WTC11 (cell line): ENCODE measurements around the gene AHNAK.
"Not testable (repeated sequence)": the region's sequence is repeated elsewhere in the genome, so short reads cannot be mapped to it uniquely, and the experiment has no call there.

Experiments
- ATF1 ChIP-seq: sonication (generic); formaldehyde crosslinking; IDR thresholded peaks from 2 replicates; pipeline ENCODE4 v1.8.1; 2023; ENCODE audit warnings: mild to moderate bottlenecking, moderate library complexity, missing genetic modification reagents
- FOXJ3 ChIP-seq: sonication (generic); formaldehyde crosslinking; IDR thresholded peaks from 2 replicates; pipeline ENCODE4 v1.9.0; 2021; ENCODE audit warnings: missing genetic modification reagents, mild to moderate bottlenecking, borderline replicate concordance
- FOXP1 ChIP-seq: sonication (generic); formaldehyde crosslinking; IDR thresholded peaks from 2 replicates; pipeline ENCODE4 v1.8.0; 2022; ENCODE audit warnings: missing genetic modification reagents, mild to moderate bottlenecking, moderate library complexity, borderline replicate concordance
- NR1H2 ChIP-seq: sonication (generic); formaldehyde crosslinking; IDR thresholded peaks from 2 replicates; pipeline ENCODE4 v1.9.0; 2021; ENCODE audit warnings: mild to moderate bottlenecking, moderate library complexity, missing genetic modification reagents
- SMAD4 ChIP-seq: sonication (generic); formaldehyde crosslinking; IDR thresholded peaks from 2 replicates; pipeline ENCODE4 v1.8.0; 2022; ENCODE audit warnings: mild to moderate bottlenecking, missing genetic modification reagents
- TEAD4 ChIP-seq: sonication (generic); formaldehyde crosslinking; IDR thresholded peaks from 2 replicates; pipeline ENCODE4 v1.8.0; 2022; ENCODE audit warnings: mild to moderate bottlenecking, missing genetic modification reagents
- TF ChIP-seq, protein P1 (sequence below): fragments of 200-600 bp; IDR thresholded peaks from 2 replicates; pipeline ENCODE4 v1.8.0; 2022; ENCODE audit warnings: antibody characterized with exemption
- TF ChIP-seq, protein P2 (sequence below): sonication (generic); formaldehyde crosslinking; IDR thresholded peaks from 2 replicates; pipeline ENCODE4 v1.8.1; 2023; ENCODE audit warnings: mild to moderate bottlenecking, moderate library complexity, missing genetic modification reagents
- TF ChIP-seq, protein P3 (sequence below): sonication (generic); formaldehyde crosslinking; IDR thresholded peaks from 2 replicates; pipeline ENCODE4 v1.8.1; 2023; ENCODE audit warnings: mild to moderate bottlenecking, missing genetic modification reagents, moderate library complexity
- TF ChIP-seq, protein P4 (sequence below): sonication (generic); formaldehyde crosslinking; IDR thresholded peaks from 2 replicates; pipeline ENCODE4 v1.8.1; 2022; ENCODE audit warnings: mild to moderate bottlenecking, missing genetic modification reagents, moderate library complexity, borderline replicate concordance
- TF ChIP-seq, protein P5 (sequence below): sonication (generic); formaldehyde crosslinking; IDR thresholded peaks from 2 replicates; pipeline ENCODE4 v1.8.1; 2023; ENCODE audit warnings: mild to moderate bottlenecking, missing genetic modification reagents, moderate library complexity

DNA sequence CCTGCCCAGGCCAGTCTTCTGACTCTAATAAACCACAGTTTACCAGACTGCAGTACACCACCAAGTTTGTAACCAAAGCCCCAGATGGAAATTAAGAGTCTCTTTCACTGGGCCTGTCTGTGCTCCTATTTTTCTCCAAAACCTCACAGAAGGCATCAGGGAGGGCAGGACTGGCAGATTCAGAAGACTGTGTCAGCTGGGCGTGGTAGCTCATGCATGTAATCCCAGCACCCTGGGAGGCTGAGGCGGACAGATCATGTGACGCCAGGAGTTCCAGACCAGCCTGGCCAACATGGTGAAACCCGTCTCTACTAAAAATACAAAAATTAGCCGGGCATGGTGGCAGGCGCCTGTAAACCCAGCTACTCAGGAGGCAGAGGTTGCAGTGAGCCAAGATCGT lies 38.8 kb upstream of the AHNAK start:
- not testable (repeated sequence) for TF ChIP-seq NR1H2 (CRISPR knock-in tag); TEAD4 (CRISPR knock-in tag); SMAD4 (CRISPR knock-in tag); FOXP1 (CRISPR knock-in tag); ATF1 (CRISPR knock-in tag); FOXJ3
- TF ChIP-seq, protein P1, sequence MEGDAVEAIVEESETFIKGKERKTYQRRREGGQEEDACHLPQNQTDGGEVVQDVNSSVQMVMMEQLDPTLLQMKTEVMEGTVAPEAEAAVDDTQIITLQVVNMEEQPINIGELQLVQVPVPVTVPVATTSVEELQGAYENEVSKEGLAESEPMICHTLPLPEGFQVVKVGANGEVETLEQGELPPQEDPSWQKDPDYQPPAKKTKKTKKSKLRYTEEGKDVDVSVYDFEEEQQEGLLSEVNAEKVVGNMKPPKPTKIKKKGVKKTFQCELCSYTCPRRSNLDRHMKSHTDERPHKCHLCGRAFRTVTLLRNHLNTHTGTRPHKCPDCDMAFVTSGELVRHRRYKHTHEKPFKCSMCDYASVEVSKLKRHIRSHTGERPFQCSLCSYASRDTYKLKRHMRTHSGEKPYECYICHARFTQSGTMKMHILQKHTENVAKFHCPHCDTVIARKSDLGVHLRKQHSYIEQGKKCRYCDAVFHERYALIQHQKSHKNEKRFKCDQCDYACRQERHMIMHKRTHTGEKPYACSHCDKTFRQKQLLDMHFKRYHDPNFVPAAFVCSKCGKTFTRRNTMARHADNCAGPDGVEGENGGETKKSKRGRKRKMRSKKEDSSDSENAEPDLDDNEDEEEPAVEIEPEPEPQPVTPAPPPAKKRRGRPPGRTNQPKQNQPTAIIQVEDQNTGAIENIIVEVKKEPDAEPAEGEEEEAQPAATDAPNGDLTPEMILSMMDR: not testable (repeated sequence)
- TF ChIP-seq, protein P2, sequence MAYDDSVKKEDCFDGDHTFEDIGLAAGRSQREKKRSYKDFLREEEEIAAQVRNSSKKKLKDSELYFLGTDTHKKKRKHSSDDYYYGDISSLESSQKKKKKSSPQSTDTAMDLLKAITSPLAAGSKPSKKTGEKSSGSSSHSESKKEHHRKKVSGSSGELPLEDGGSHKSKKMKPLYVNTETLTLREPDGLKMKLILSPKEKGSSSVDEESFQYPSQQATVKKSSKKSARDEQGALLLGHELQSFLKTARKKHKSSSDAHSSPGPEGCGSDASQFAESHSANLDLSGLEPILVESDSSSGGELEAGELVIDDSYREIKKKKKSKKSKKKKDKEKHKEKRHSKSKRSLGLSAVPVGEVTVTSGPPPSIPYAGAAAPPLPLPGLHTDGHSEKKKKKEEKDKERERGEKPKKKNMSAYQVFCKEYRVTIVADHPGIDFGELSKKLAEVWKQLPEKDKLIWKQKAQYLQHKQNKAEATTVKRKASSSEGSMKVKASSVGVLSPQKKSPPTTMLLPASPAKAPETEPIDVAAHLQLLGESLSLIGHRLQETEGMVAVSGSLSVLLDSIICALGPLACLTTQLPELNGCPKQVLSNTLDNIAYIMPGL (CRISPR knock-in tag): not testable (repeated sequence)
- TF ChIP-seq, protein P3, sequence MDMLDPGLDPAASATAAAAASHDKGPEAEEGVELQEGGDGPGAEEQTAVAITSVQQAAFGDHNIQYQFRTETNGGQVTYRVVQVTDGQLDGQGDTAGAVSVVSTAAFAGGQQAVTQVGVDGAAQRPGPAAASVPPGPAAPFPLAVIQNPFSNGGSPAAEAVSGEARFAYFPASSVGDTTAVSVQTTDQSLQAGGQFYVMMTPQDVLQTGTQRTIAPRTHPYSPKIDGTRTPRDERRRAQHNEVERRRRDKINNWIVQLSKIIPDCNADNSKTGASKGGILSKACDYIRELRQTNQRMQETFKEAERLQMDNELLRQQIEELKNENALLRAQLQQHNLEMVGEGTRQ (CRISPR knock-in tag): not testable (repeated sequence)
- TF ChIP-seq, protein P4, sequence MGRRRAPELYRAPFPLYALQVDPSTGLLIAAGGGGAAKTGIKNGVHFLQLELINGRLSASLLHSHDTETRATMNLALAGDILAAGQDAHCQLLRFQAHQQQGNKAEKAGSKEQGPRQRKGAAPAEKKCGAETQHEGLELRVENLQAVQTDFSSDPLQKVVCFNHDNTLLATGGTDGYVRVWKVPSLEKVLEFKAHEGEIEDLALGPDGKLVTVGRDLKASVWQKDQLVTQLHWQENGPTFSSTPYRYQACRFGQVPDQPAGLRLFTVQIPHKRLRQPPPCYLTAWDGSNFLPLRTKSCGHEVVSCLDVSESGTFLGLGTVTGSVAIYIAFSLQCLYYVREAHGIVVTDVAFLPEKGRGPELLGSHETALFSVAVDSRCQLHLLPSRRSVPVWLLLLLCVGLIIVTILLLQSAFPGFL (CRISPR knock-in tag): not testable (repeated sequence)
- TF ChIP-seq, protein P5, sequence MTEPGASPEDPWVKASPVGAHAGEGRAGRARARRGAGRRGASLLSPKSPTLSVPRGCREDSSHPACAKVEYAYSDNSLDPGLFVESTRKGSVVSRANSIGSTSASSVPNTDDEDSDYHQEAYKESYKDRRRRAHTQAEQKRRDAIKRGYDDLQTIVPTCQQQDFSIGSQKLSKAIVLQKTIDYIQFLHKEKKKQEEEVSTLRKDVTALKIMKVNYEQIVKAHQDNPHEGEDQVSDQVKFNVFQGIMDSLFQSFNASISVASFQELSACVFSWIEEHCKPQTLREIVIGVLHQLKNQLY (CRISPR knock-in tag): not testable (repeated sequence)
